ENCODE data around the gene RHOT2. TPM values are rescaled to one million over a fixed set of nuclear protein-coding genes. Genes with fewer than 3 reads are reported as not detected.
A peak's percentile ranks its signal among the peaks of the same experiment; 100 is the strongest.
"Not testable (repeated sequence)": the region's sequence is repeated elsewhere in the genome, so short reads cannot be mapped to it uniquely, and the experiment has no call there.

The RHOT2 gene
- total RNA-seq, 4 donors from 2014 or later: 38.8 to 86.9 (median 61.5) TPM

DNA sequence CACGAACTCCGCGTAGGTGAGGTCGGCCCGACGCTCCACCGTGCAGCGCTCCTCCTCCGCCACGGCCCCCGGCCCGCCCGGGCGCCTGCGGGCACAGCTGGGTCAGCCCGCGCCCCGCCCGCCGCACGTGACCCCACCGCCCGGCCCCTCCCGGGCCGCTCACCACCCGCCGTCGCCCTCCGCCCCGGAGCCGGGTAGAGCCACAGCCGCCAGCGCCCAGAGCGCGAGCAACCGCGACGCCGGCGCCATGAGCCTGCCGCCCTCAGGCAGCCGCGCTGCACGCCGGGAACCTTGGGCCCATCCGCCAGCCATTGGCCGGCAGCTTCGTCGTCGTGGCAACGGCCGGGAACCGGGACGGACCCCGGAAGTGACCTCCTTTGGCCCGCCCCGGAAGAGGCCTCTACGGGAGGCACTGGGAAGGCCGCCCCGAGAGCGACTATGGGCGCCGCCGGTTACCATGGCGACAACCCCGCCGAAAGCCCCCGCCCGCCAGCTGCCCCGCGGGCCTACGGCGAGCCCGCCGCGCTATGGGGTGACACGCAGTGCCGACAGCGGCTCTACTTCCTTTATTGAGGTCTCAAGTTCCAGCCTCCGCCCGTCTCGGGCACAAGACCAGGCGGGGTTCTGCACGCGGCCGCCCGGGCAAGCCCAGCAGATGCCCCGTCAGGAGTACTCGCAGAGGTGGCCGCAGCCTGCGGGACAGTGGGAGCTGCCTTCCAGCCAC is 16.3 kb downstream of the RHOT2 start, which contains the start of gene JMJD8:
TSS of gene JMJD8 (minus strand) at position 264 of the 724 bp plus-strand sequence. CDS start at position 249, 15 bp downstream.
- DNase-seq (ENCODE audit: low spot score): peak; percentile 76
- peak; percentile 67 for ATAC-seq (ENCODE audit: low FRiP score)
- TF ChIP-seq, protein P1, sequence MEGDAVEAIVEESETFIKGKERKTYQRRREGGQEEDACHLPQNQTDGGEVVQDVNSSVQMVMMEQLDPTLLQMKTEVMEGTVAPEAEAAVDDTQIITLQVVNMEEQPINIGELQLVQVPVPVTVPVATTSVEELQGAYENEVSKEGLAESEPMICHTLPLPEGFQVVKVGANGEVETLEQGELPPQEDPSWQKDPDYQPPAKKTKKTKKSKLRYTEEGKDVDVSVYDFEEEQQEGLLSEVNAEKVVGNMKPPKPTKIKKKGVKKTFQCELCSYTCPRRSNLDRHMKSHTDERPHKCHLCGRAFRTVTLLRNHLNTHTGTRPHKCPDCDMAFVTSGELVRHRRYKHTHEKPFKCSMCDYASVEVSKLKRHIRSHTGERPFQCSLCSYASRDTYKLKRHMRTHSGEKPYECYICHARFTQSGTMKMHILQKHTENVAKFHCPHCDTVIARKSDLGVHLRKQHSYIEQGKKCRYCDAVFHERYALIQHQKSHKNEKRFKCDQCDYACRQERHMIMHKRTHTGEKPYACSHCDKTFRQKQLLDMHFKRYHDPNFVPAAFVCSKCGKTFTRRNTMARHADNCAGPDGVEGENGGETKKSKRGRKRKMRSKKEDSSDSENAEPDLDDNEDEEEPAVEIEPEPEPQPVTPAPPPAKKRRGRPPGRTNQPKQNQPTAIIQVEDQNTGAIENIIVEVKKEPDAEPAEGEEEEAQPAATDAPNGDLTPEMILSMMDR (IDR thresholded peaks at IDR 0.05): no peak

DNA sequence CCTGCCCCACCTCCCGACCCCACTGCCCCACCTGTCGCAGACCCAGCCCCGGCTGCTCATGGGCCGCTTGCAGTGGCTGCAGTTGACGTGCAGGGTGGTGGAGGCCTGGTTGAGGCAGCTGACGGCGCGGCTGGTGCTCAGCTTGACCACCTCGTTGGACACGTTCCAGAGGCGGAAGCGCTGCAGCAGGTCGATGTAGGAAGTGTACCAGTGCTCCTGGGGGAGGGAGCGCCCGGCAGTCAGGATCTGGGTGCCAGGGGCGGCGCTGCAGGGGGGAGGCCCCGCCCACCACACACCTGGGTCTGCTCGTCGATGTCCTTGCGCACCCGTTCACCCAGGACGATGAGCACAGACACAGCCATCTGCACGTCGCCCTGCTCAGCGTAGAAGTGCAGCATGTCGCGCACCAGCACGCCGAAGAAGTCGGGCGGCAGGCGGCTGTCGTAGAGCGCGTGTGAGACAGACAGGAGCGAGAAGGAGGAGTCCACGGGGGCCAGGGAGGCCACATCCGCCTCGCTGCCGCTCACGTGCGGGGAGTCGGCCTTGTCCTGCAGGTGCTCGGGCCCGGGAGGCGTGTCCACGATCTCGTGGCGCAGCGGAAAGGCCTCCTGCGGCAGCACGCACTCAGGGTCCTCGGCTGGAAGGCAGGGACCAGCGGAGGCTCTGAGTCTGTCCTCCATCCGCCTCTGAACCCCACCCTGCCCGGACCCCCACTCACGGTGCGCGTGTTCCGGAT is 17.2 kb downstream of the RHOT2 start:
- ATAC-seq (ENCODE audit: low FRiP score) (no peak), DNase-seq (ENCODE audit: low spot score) (no peak)
- TF ChIP-seq, protein P1 (IDR thresholded peaks at IDR 0.05): no peak

DNA sequence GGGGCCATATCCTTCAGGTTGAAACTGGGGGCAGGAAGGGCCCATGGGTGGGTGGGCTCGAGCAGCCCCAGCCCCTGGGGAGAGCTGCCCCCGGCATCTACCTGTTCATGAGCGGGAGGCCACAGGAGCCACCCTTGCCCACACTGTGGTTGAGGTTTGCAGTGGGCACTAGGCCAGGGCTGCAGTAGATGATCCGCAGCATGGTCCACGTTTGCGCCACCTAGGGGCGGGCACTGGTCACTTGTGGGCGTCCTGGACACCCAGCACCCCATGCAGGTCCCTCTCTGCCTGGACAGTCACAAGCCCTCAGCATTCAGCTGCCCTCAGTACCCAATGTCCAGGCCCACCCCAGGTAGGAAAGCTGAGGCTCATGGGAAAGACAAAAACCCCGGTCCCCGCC is 18.0 kb downstream of the RHOT2 start:
- TF ChIP-seq, protein P1 (IDR thresholded peaks at IDR 0.05): no peak
- ATAC-seq (ENCODE audit: low FRiP score): no peak
- no peak for DNase-seq (ENCODE audit: low spot score)

DNA sequence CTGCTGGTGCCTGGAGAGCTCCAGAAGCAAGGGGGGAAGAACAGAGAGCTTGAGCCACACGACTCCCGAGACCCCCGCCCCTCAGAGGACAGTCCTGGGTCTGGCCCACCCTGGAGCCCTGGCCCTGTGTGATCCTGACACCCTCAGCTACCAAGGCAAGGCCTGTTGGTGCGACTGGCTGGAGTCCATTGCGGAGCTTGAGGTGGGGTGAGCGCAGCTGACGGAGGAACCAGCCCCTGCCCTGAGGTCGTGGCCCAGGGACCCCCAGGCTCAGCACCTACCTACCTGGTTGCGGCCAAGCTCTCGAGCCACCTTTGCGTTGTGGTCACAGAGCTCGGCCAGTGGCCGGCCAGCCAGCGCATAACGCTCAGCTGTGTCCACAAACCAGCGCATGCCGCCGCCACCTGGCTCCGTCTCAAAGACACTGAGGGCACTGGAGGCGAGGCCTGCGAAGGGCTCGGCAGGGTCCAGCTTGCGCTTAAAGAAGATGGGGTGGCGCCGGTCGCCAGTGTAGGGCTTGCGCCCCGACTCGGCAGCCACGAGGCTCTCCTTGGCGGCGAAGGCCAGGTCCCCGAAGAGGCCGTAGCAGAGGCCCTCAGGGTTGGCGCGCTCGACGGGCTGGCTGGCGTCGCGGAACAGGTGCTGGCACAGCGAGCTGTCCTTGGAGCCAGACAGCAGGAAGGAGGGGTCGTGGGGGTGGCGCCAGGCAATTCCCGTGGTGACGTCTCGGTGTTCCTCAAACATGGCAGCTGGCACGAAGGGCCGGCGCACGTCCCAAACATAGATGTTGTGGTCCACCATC is 18.7 kb downstream of the RHOT2 start:
- DNase-seq (ENCODE audit: low spot score) (no peak), ATAC-seq (ENCODE audit: low FRiP score) (no peak)
- TF ChIP-seq, protein P1 (IDR thresholded peaks at IDR 0.05): no peak

DNA sequence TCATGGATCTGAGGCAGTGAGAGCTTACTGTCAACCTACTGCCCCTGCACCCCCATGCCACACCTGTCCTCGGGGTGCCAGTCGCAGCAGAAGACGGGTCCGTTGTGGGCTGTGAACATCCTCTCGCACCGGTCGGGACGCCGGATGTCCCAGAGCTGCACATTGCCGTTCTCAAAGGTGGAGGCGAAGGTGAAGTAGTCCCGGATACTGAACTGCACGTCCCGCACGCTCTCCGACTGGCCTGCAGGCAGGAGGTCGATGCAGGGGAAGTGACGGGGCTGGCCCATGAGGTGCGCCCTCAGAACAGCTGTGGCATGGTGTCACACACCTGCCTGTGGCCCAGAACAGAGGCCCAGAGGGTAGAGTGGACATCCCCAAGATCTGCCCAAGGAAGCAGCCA is 19.6 kb downstream of the RHOT2 start:
- TF ChIP-seq, protein P1 (IDR thresholded peaks at IDR 0.05): no peak
- no peak for ATAC-seq (ENCODE audit: low FRiP score)
- no peak for DNase-seq (ENCODE audit: low spot score)

DNA sequence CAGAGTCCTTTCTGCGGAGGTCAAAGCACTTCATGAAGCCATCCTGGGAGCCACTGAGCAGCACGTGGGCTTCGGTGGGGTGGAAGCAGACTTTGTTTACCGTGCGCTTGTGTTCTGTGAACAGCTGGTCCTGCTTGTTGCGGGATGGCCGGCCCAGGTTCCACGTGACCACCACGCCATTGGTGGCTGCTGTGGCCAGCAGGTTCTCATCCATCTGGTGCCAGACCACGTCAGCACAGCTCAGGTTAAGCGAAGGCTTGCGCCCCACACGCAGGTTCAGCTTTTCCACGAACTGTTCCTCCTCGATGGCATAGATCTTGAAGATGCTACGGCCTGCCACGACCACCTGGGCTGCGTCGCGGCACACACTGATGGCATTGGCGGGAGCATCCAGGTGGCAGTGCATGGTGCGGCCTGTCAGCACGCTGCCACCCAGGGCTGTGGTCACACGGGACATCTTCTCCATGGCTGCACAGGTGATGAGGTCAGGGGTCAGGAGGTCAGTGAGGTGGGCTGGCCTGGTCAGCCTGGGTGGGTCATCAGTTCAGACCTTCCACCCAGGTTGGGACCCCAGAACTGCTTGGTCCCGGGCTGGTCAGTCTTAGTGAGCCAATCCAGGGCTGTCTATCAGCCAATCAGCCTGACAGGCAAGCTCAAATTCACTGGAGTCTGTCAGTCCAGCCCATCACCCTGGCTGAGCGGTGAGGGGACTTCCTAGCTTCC is 21.4 kb downstream of the RHOT2 start:
- TF ChIP-seq, protein P1 (IDR thresholded peaks at IDR 0.05): no peak
- ATAC-seq (ENCODE audit: low FRiP score): no peak
- DNase-seq (ENCODE audit: low spot score): no peak

DNA sequence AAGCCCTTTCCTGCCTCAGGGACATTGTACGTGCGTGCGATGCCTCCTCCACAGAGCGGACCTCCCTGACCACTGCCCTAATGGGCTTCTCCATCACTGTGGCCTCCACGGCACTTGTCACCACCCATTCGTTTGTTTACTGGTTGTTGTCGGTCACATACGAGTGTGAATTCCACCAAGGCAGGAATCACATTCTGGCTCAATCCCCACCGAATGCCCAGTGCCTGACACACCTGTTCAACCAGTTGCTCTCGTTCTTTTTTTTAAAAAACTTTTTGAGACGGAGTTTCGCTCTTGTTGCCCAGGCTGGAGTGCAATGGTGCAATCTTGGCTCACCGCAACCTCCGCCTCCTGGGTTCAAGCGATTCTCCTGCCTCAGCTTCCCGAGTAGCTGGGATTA is 23.3 kb downstream of the RHOT2 start:
- not testable (repeated sequence) for ATAC-seq (ENCODE audit: low FRiP score); DNase-seq (ENCODE audit: low spot score)
